Erythroblast (primary cell): ENCODE measurements around the gene SCAMP2.

Source experiments
- GATA1 ChIP-seq: IDR thresholded peaks from 2 replicates; pipeline ENCODE4 v1.6.1; 2011; ENCODE audit warnings: low read depth, mild to moderate bottlenecking, control low read depth, low read length, moderate library complexity
- POLR2A ChIP-seq: IDR thresholded peaks from 2 replicates; pipeline ENCODE4 v1.6.1; 2011; ENCODE audit warnings: mild to moderate bottlenecking, low read length

- TF ChIP-seq POLR2A (no peak), GATA1 (no peak)
Observed at GRCh38 chr15:74839526-74840395, 33.4 kb downstream of the SCAMP2 start.
